NCI-H2196 treated with DMSO at 0.1 percent for 48 hours (cell line): ENCODE results near the gene AQP3.
"Not testable (repeated sequence)": the region's sequence is repeated elsewhere in the genome, so short reads cannot be mapped to it uniquely, and the experiment has no call there.

ENCODE experiments used
- DNase-seq: peaks from one replicate; lab custom pipeline; 2025; ENCODE audit not compliant: unreplicated experiment; lab: John Stamatoyannopoulos, UW

Gene AQP3

DNA sequence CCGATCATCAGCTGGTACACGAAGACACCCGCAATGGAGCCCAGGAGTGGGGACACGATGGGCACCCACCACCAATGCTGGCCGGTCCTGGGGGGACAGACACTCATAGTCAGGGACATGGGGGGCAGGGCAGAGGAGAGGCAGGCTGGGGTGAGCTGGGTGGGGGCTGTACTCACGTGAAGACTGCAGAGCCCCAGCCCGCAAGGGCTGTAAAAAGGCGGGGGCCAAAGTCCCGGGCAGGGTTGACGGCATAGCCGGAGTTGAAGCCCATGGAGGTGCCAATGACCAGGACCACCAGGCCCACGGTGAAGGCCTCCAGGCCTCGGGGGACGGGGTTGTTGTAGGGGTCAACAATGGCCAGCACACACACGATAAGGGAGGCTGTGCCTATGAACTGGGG is 5.3 kb downstream of the AQP3 start:
- no peak for DNase-seq

DNA sequence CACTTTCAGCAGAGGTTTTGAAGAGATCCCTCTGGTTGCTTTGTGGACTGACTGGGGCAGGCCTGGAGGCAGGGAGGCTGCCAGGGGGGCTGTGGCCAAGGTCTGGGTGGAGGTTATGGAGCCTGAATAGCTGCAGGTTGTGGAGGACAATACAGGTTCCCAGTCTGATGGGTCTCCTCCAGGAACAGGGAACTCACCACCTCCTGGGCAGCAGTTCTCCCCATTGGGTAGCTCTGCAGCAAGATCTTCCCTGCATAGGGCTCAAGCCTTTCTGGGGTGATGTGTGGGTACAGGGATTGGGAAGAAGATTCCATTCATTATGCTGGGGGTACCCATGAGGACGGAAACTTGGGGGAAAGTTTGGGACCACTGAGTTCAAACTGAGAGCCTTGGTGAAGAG is 6.8 kb downstream of the AQP3 start:
- no peak for DNase-seq

DNA sequence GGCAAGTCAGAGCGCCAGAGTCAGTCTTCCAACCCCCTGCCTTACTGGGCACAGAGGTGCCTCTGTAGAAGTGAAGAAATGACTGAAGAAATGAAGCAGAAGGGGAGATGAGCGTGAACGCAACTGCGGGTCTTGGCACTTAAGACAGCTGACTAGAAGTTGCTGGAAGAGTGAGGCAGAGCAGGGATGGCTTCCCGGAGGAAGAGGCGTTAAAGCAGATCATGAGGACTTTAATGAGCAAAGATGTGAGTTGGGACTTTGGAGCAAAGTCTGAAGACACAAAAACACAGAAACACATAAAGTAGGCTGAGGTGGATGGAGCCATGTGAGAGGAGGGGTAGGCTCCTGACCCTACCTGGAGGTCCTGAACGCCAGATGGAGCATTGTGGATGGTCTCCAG is 7.2 kb downstream of the AQP3 start:
- DNase-seq, result no peak

DNA sequence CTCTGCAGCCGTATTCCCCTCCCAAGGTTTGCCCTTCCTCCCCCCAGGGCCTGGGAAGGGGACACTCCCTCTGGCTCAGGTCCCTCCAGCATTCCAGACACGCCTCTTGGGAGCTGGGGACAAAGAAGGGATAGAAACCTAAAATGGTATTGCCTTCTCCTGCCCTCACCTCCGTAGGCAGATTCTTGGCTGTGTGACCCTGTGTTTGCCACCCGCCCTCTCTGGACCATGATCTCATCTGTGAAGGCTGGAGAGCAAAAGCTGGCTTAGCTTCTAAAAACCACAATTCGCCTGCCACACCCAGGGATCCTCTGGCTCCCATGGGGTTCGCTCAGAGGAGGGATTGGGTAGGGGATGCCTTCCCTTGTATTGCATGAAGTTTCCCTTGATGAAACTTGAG is 7.7 kb downstream of the AQP3 start:
- DNase-seq, result no peak

DNA sequence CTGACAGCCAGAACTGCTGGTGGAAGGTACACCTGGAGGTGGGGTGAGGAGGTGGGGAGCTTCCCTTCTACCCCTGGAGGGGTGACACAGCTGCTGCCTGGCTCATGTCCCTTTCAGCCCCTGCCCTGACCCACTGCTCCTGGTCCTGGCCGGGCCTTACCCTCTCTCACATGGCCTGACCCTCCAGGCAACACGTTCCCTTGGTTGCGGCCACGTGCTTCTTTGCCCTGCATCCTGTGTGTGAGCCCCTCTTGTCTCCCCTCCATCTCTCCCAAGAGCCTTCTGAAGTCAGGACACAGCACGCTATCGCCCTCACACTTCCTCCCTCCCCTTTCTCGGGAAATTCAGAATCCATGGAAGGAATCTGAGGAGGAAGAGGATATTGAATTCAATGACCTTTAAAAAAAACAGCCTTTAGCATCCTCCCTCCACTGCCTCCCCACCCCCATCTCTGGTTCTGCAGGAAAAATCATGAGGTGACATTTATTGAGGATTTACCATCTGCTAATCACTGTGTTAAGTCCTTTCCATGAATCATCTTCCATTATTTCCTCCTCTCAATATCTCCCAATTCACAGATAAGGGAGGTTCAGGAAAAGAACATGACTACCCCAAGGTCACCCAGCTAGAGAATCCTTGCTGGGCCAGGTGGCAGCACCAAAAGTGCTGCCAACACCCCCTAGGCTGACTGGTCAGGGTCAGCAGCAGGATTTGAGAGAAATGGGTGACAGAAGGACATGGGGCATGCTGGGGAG is 8.3 kb downstream of the AQP3 start:
- DNase-seq, result no peak

DNA sequence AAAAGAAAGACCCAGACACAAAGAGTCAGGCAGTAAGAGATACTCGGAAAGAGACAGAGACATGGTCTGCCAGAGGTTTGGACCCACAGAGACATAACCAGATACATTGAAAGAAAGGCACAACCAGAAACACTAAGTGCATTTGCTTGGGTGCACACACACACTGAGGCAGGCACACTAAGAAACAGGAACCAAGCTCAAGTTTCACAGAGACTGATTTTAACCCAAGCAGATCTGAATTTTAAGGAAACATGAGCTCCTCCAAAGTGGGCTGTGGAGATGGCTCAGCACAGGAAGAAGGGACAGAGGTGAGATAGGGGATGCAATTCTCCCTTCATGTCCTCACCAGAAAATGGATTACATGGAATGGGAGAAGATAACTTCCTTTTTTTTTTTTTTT is 9.5 kb downstream of the AQP3 start:
- DNase-seq, result no peak

DNA sequence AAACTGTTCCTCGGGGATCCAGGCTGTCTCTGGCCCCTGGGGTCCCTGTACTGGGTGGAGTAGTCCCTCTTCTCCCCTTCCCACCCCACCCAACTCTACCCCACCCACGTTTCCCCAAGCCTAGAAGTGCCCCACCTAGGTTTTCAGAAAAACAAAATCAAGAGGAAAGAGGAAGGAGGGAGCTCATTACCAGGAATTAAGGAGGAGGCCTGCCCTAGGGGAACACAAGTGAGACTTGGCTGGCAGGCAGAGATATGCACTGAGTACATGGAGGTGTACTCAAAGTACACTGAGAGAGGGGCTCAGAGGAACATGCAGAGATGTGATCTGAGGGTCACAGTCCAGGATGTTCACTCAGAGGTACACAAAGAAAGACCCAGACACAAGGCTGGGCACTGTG is 10.2 kb downstream of the AQP3 start:
- DNase-seq, result no peak

DNA sequence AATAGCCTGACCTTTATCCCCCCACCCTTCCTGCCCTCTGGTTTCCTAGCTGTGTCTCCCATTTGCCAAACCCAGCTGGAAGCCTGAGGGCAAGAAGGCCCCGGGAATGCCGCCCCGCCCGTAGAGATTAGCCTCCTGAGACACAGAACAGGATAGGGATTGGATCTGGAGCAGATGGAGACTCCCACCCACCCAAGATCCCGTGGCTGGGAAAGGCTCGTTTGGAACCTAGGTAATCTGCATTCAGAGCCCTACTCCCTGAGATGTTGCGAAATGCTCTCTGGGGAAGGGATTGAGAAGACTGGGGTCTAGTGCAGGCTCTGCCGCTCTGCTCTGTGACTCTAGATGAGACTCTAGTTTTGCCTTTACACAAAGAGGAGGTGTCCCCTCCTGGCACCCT is 10.9 kb downstream of the AQP3 start:
- no peak for DNase-seq

DNA sequence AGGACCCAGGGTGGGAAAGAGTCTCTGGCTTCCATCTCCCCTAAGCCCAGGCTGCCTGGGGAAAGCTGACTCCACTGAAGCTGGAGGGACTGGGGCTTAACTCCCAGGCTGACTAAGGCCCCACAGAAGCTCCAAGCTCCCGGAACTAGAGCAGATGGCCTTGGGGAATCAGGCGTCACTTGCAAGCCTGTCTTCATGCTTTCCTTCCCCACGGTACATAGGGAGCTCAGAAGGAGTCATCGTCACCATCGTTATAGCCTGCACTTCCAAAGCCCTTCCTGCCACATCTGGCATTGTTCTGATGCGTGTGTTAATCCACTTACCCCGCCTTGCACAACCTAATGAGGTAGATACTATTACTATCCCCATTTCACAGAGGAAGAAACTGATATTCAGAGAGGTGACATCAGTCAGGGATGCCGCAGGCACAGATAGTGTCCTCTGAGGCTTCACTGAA is 11.5 kb downstream of the AQP3 start:
- DNase-seq, result no peak

DNA sequence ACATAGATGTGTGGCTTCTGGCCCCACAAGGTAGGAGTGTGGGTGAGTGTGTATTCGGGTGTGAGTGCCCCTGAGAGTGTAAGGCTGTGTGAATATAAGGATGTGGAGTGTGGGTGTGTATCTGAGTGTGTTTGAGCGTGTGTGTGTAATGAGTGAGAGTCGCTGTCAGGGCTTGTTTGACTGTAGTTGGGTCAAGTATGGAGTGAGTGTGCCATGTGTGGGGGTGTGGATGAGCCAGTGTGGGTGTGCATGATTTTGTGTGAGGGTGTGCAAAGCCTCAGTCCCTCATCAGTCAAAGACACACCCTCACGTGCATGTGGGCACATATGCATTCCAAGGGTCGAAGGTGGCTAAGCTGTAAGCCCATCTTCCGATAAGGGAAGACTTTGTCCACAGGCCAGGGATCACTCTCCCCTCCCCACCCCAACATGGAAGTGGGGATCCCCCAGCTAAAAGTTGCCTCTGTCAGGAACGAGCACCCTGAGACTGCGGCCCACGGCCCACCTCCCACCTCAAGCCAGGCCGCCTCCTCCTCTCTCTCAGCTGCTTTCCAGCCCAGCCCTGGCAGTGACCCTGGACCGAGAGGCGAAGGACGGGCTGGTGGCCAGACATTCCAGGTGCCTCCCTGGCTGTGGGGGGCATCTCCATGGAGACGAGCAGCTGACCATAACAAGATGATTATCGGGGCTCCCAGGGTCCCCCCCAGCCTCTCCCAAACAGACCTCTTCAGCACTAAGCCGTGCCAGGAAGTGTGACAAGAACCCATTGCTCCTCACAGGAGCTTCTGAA is 12.9 kb downstream of the AQP3 start:
- DNase-seq, result no peak

DNA sequence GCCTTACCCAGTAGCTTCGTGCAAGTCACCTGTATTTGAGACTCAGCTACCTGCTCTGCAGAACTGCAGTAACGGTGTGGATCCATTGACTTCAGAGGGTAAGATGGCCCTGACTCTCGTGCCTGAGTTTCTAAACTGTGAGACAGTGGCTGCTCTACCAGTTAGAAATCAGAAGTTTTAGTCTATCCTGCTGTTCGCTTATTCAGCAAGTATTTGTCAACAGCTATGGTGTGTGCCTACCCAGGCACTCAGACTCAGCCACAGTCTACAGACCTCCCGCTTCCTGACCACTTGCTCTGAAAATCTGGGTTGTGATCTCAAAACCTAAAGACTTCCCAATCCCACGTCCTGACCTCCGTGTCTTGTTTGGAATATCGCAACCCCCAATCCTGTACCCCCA is 13.5 kb downstream of the AQP3 start:
- DNase-seq, result no peak

DNA sequence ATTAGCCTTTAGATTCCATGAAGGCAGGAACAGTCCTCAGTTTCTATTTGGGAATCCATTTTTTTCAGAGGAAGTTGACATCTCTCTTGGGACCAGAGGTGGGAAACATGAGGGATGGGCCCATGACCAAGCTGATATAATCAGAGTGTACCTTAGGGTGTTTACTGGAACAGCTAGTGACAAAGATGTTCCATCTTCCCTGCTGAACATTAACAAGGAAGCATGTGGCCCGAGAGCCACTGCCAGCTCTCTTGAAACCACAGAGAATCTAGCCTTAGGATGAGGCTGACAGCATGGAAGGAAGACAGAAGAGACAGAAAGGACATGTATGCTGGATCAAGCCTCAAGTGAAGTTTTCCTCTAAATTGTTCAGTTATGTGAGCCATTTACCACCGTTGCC is 16.0 kb downstream of the AQP3 start:
- no peak for DNase-seq

DNA sequence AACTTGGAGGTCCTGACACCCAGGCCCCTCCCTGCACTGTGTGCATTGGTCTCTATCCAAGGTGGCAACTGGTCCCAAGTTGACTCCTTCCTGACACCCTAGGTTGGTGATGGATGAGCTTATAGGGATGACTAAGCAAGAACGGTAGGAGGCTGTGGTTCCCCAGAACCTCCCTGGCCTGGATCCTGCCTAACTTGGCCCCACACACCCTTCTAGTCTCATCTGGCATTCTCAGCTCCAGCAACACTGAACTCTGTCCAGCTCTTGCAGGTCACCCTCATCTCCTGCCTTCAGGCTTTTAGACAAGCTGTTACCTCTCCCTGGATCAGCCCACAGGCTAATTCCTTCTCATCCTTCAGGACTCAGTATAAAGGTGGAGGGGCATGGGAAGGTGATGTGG is 16.5 kb downstream of the AQP3 start:
- no peak for DNase-seq

DNA sequence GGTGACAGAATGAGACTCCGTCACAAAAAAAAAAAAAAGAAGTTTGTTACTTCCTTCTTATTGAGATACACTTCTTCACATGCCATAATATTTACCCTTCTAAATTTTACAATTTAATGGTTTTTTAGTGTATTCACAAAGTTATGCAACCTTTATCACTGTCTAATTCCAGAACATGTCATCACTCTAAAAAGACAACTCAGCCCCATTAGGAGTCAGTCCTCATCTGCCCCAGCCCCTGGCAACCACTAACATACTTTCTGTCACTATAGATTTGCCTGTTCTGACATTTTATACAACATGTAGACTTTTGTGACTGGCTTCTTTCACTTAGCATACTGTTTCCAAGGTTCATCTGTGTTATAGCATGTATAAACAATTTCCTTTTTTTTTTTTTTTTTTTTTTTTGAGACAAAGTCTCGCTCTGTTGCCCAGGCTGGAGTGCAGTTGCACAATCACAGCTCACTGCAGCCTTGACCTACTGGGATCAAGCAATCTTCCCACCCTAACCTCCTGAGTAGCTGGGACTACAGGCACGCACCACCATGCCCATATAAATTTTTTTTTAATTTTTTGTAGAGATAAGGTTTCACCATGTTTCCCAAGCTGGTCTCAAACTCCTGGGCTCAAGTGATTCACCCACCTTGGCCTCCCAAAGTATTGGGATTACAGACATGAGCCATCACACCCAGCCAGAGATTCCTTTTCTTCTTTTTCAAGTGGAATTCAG is 18.0 kb downstream of the AQP3 start:
- no peak for DNase-seq

DNA sequence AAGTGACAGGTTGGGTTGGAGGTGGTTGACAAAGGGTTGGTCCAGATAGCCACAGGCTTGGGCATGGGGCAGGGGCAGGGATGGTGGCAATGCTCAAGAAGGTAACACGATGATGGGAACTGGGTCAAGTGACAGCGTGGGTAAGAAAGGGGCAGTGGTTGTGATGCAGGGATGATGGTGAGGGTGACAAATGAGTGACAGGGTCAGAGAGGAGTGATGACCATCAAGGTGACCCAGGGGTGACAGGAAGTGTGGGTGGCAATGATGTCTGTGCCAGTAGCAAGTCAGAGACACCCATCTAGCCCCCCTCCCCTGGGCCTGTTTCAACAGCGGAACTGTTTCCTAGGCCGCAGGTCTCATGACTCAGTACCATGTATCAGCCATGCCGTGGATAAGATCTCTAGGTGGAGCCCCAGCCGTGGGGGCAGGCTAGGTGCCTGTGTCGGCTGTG is 20.5 kb downstream of the AQP3 start:
- no peak for DNase-seq

DNA sequence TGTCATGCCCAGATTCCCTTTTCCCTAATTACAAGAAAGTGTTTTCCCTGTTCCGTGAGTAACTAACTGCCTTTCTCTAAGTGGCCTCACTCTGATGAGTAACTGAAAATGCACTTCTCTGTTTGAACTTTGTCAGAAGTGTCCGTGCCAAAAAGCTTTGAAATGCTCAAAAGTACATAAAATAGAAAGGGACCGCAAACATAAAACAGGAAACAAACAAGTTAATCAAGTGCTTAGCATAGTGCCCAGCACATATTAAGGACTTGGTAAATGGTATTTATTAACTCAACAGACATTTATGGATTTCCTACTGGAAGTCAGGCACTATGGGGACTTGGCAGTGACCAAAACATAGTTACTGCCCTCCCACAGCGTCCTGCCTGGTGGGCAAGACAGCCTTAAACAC is 22.3 kb downstream of the AQP3 start:
- no peak for DNase-seq

DNA sequence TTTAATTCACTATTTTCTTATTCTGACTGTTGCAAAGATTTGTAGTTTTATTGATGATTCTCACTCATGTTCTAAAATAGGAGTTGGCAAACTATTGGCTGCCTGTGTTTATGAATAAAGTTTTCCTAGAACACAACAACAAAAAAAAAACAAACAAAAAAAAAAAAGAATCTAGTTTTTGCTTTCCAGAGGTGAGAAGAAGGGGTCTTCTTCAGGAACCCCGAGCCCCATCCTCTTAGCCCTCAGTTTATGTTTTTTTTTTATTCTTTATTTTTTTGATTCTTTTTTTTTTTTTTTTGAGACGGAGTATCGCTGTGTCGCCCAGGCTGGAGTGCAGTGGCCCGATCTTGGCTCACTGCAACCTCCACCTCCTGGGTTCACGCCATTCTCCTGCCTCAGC is 22.9 kb downstream of the AQP3 start:
- DNase-seq, result not testable (repeated sequence)

DNA sequence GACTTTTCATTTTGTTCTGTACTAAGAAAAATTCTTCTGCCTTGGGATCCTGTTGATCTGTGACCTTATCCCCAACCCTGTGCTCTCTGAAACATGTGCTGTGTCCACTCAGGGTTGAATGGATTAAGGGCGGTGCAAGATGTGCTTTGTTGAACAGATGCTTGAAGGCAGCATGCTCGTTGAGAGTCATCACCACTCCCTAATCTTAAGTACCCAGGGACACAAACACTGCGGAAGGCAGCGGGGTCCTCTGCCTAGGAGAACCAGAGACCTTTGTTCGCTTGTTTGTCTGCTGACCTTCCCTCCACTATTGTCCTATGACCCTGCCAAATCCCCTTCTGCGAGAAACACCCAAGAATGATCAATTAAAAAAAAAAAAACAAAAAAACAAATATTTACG is 23.4 kb downstream of the AQP3 start:
- DNase-seq, result not testable (repeated sequence)

DNA sequence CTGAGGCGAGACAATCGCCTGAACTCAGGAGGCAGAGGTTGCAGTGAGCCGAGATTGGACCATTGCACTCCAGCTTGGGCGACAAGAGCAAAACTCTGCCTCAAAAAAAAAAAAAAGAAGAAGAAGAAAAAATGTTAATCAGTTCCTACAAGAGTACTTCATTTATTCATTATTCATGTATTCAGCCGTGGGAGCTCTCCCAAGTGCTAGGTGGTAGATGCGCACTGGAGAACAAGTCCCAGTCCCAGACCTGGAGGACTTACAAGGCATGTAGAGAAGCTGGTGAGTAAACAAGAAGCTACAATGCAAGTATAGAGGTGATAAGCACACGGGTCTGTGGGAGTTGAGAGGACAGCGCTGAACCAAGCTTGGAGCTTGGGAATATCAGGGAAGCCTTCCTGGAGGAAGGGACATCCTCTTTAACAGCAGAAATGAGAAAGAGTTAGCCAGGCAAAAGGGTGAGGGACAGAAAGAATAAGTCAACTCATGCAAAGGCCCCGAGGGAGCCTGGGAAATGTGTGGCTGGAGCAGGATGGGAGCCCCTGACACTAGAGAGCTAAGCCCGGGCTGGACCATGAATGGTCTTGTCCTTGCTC is 27.6 kb downstream of the AQP3 start:
- DNase-seq, result no peak

DNA sequence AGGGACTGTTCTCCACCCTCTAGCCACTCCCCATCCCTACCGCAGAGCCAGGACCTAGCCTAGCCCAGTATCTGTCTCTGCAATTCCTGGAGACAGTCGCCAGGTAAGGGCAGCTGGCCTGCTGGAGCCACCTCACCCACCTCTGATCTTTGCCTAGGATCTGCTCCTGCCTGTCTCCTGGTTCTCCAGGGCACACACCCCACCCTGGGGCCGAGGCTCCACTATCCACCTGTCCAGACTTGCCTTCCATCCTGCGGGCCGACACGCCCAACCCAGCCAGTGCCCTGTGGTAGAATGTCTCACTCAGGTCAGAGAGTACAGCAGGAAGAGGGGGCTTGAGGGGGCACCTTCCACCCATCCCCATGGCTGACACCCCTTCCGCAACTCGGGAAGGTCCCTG is 29.3 kb downstream of the AQP3 start:
- no peak for DNase-seq

DNA sequence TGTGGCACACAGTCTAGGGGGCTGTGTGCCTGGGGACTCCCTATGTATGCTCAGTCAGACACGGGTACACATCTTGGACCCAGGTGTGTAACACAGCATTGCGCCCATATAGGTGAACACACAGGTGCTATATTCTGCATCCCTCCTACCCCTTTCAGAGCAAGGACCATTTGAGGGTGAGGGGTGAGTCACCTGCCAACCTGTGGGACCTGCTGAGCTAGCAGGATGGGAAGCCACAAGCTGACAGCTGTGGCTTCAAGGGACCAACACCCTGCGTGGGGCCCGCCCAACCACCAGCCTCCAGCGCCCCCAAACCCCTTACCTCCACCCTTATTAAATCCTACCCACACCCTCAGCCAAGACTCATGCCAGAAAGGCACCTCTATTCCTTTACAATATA is 30.4 kb downstream of the AQP3 start:
- no peak for DNase-seq
